ENCODE measurements around the gene LYZL2.
"Not testable (repeated sequence)": the region's sequence is repeated elsewhere in the genome, so short reads cannot be mapped to it uniquely, and the experiment has no call there.

DNA sequence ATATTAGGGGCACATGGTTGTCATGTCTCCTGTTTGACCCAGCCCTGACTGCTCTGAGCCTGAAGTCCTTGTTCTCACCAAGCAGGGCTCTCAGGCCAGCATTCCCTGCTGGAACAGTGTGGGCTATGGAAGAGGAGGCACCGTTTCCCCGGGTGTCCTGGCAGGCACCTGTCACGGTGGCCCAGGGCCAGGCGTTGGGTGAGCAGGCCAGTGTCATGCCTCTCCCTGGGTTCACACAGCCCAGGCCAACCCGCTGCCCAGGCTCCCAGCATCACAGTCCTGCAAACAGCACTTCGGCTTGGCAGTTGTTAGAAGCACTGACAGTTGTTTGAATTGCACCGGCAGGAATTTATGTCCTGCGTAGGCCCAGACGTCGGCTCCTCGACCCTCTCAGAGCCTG lies 38.4 kb upstream of the LYZL2 start:
- TF ChIP-seq, protein P1, sequence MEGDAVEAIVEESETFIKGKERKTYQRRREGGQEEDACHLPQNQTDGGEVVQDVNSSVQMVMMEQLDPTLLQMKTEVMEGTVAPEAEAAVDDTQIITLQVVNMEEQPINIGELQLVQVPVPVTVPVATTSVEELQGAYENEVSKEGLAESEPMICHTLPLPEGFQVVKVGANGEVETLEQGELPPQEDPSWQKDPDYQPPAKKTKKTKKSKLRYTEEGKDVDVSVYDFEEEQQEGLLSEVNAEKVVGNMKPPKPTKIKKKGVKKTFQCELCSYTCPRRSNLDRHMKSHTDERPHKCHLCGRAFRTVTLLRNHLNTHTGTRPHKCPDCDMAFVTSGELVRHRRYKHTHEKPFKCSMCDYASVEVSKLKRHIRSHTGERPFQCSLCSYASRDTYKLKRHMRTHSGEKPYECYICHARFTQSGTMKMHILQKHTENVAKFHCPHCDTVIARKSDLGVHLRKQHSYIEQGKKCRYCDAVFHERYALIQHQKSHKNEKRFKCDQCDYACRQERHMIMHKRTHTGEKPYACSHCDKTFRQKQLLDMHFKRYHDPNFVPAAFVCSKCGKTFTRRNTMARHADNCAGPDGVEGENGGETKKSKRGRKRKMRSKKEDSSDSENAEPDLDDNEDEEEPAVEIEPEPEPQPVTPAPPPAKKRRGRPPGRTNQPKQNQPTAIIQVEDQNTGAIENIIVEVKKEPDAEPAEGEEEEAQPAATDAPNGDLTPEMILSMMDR (IDR thresholded peaks at IDR 0.05) = not testable (repeated sequence)
- not testable (repeated sequence) for TF ChIP-seq POLR2A (IDR thresholded peaks at IDR 0.05)

Measured in tibial nerve (tissue), 3 donors.